Muscle layer of colon (tissue), 2 donors: ENCODE measurements around the gene MYH11.

Source experiments
- H3K27ac ChIP-seq: one replicate; pipeline ENCODE4 v1.7.0; 2013; ENCODE audit warnings: low read depth, mild to moderate bottlenecking, low read length, moderate library complexity
- H3K27me3 ChIP-seq, 2 donors: one replicate each; pipeline ENCODE4 v1.7.0; 2013; ENCODE audit warnings: low read length in 2 of 2, mild to moderate bottlenecking in 2 of 2; ENCODE audit not compliant: insufficient read depth in 2 of 2, control insufficient read depth in 1 of 2
- H3K36me3 ChIP-seq: one replicate; pipeline ENCODE4 v1.7.0; 2013; ENCODE audit warnings: mild to moderate bottlenecking, low read length; ENCODE audit not compliant: insufficient read depth
- H3K4me1 ChIP-seq: one replicate; pipeline ENCODE4 v1.7.0; 2013; ENCODE audit warnings: mild to moderate bottlenecking, low read length; ENCODE audit not compliant: insufficient read depth
- H3K4me3 ChIP-seq, 2 donors: one replicate each; pipeline ENCODE4 v1.7.0; 2013; ENCODE audit warnings: low read length in 2 of 2, low read depth in 1 of 2, mild to moderate bottlenecking in 1 of 2, moderate library complexity in 1 of 2
- H3K9ac ChIP-seq: one replicate; pipeline ENCODE4 v1.7.0; 2013; ENCODE audit warnings: low read length
- H3K9me3 ChIP-seq: one replicate; pipeline ENCODE4 v1.7.0; 2013; ENCODE audit warnings: mild to moderate bottlenecking, low read length
- donor health status: abdominal sarcoma.
- donor health status: Adenocarcinoma of cecum.

MYH11 gene

GRCh38 chr16:15856901-15857698 lies at the start of gene MYH11:
TSS of gene MYH11 (minus strand) at chr16:15857028. CDS start at chr16:15838252, 18,776 bp downstream.
- Histone ChIP-seq H3K27me3 (peaks cover 0 to 12% of the 10 kb centered on the region in 2 donors), H3K4me1 (peaks cover 9% of the 10 kb centered on the region), H3K4me3 (peak within 1 kb of the TSS; percentile 79 to 88), H3K9me3 (no peaks in the 10 kb centered on the region), H3K27ac (peak within 1 kb of the TSS; percentile 98), H3K36me3 (peaks cover 18% of the 10 kb centered on the region), H3K9ac (peak within 1 kb of the TSS; percentile 85)

- H3K4me3 ChIP-seq: no peak overlapping the region
- no peak overlapping the region for H3K27ac ChIP-seq
- H3K27me3 ChIP-seq: no peaks in the 10 kb centered on the region
- H3K9me3 ChIP-seq: no peaks in the 10 kb centered on the region
- no peak overlapping the region for H3K9ac ChIP-seq
- no peaks in the 10 kb centered on the region for H3K4me1 ChIP-seq
- H3K36me3 ChIP-seq: no peaks in the 10 kb centered on the region
Observed at GRCh38 chr16:15906439-15906838, 49.6 kb upstream of the MYH11 start.

GRCh38 chr16:15903960-15904359 lies 47.1 kb upstream of the MYH11 start:
- H3K4me3 ChIP-seq: no peak overlapping the region
- H3K9me3 ChIP-seq: no peaks in the 10 kb centered on the region
- no peaks in the 10 kb centered on the region for H3K27me3 ChIP-seq
- no peaks in the 10 kb centered on the region for H3K4me1 ChIP-seq
- no peak overlapping the region for H3K27ac ChIP-seq
- H3K9ac ChIP-seq: no peak overlapping the region
- H3K36me3 ChIP-seq: no peaks in the 10 kb centered on the region

GRCh38 chr16:15900901-15901500 lies 44.2 kb upstream of the MYH11 start:
- no peak overlapping the region for H3K9ac ChIP-seq
- no peak overlapping the region for H3K4me3 ChIP-seq
- no peaks in the 10 kb centered on the region for H3K27me3 ChIP-seq
- H3K4me1 ChIP-seq: no peaks in the 10 kb centered on the region
- H3K27ac ChIP-seq: no peak overlapping the region
- no peaks in the 10 kb centered on the region for H3K9me3 ChIP-seq
- no peaks in the 10 kb centered on the region for H3K36me3 ChIP-seq

- no peak overlapping the region for H3K27ac ChIP-seq
- H3K4me1 ChIP-seq: no peaks in the 10 kb centered on the region
- no peak overlapping the region for H3K4me3 ChIP-seq
- no peak overlapping the region for H3K9ac ChIP-seq
- H3K27me3 ChIP-seq: no peaks in the 10 kb centered on the region
- no peaks in the 10 kb centered on the region for H3K36me3 ChIP-seq
- H3K9me3 ChIP-seq: no peaks in the 10 kb centered on the region
Observed at GRCh38 chr16:15900357-15900756, 43.5 kb upstream of the MYH11 start.

GRCh38 chr16:15899538-15900100 lies 42.8 kb upstream of the MYH11 start:
- H3K4me3 ChIP-seq: no peak overlapping the region
- H3K27ac ChIP-seq: no peak overlapping the region
- no peak overlapping the region for H3K9ac ChIP-seq
- H3K4me1 ChIP-seq: no peaks in the 10 kb centered on the region
- H3K27me3 ChIP-seq: no peaks in the 10 kb centered on the region
- no peaks in the 10 kb centered on the region for H3K36me3 ChIP-seq
- H3K9me3 ChIP-seq: no peaks in the 10 kb centered on the region

- no peaks in the 10 kb centered on the region for H3K27me3 ChIP-seq
- H3K4me3 ChIP-seq: no peak overlapping the region
- no peaks in the 10 kb centered on the region for H3K4me1 ChIP-seq
- no peaks in the 10 kb centered on the region for H3K9me3 ChIP-seq
- no peak overlapping the region for H3K9ac ChIP-seq
- no peaks in the 10 kb centered on the region for H3K36me3 ChIP-seq
- H3K27ac ChIP-seq: no peak overlapping the region
Observed at GRCh38 chr16:15898654-15899053, 41.8 kb upstream of the MYH11 start.

GRCh38 chr16:15897834-15898254 lies 41.0 kb upstream of the MYH11 start:
- Histone ChIP-seq H3K4me3 (no peak overlapping the region), H3K36me3 (no peaks in the 10 kb centered on the region), H3K27ac (no peak overlapping the region), H3K4me1 (no peaks in the 10 kb centered on the region), H3K9ac (no peak overlapping the region), H3K9me3 (no peaks in the 10 kb centered on the region), H3K27me3 (no peaks in the 10 kb centered on the region)

GRCh38 chr16:15897121-15897780 lies 40.4 kb upstream of the MYH11 start:
- Histone ChIP-seq H3K9me3 (no peaks in the 10 kb centered on the region), H3K27ac (no peak overlapping the region), H3K9ac (no peak overlapping the region), H3K27me3 (no peaks in the 10 kb centered on the region), H3K36me3 (no peaks in the 10 kb centered on the region), H3K4me1 (no peaks in the 10 kb centered on the region), H3K4me3 (no peak overlapping the region)

GRCh38 chr16:15894571-15895374 lies 37.9 kb upstream of the MYH11 start:
- no peak overlapping the region for H3K4me3 ChIP-seq
- no peaks in the 10 kb centered on the region for H3K4me1 ChIP-seq
- no peaks in the 10 kb centered on the region for H3K36me3 ChIP-seq
- no peak overlapping the region for H3K27ac ChIP-seq
- no peaks in the 10 kb centered on the region for H3K9me3 ChIP-seq
- no peak overlapping the region for H3K9ac ChIP-seq
- no peaks in the 10 kb centered on the region for H3K27me3 ChIP-seq

- Histone ChIP-seq H3K9me3 (no peaks in the 10 kb centered on the region), H3K4me3 (no peak overlapping the region), H3K27ac (no peak overlapping the region), H3K36me3 (no peaks in the 10 kb centered on the region), H3K9ac (no peak overlapping the region), H3K4me1 (peaks cover 16% of the 10 kb centered on the region), H3K27me3 (no peaks in the 10 kb centered on the region)
Observed at GRCh38 chr16:15891508-15891907, 34.7 kb upstream of the MYH11 start.
